ENCODE data around the gene HSD11B1L.

HSD11B1L gene

GRCh38 chr19:5697022-5697889, 16.4 kb downstream of the HSD11B1L start:
- Histone ChIP-seq H4K91ac (ENCODE audit: low read length) (no peak overlapping the region), H3K14ac (ENCODE audit: low read length in 2 of 2) (no peak overlapping the region), H2BK12ac (ENCODE audit: low read length in 2 of 2) (peak overlapping the region in 1 of 2 experiments; percentile 15), H2BK120ac (ENCODE audit: low read depth, low read length) (no peak overlapping the region), H2AFZ (ENCODE audit: low read depth, low read length) (no peak overlapping the region), H2BK15ac (ENCODE audit: low read depth, poor library complexity, severe bottlenecking) (no peak overlapping the region), H3K4me1 (ENCODE audit: control insufficient read depth, insufficient read depth, low read depth, low read length) (peaks cover 19% of the 10 kb centered on the region), H3K9ac (ENCODE audit: low read length) (no peak overlapping the region), H3K9me3 (ENCODE audit: control insufficient read depth, low read length) (no peaks in the 10 kb centered on the region), H2BK5ac (ENCODE audit: low read depth, low read length, poor library complexity, severe bottlenecking) (no peak overlapping the region), H3K18ac (ENCODE audit: low read depth in 1 of 2, low read length in 2 of 2) (no peak overlapping the region), H3K27me3 (ENCODE audit: control insufficient read depth in 1 of 2, insufficient read depth in 1 of 2, low read length in 2 of 2) (no peaks in the 10 kb centered on the region), H3K36me3 (ENCODE audit: control insufficient read depth in 1 of 2, insufficient read depth in 2 of 2, low read depth in 1 of 2, low read length in 2 of 2) (peaks cover 72 to 90% of the 10 kb centered on the region in 2 experiments), H3K4ac (ENCODE audit: low read depth in 1 of 2, low read length in 2 of 2) (no peak overlapping the region), H4K8ac (ENCODE audit: low read length) (no peak overlapping the region), H3K27ac (ENCODE audit: low read length, poor library complexity, severe bottlenecking) (no peak overlapping the region), H2AK5ac (ENCODE audit: low read length, severe bottlenecking) (peak overlapping the region; percentile 10), H3K23ac (ENCODE audit: low read length in 2 of 2) (no peak overlapping the region), H3K4me2 (ENCODE audit: low read length, poor library complexity, severe bottlenecking) (no peak overlapping the region), H3K4me3 (ENCODE audit: insufficient read depth in 1 of 2, low read depth in 1 of 2, low read length in 2 of 2) (no peak overlapping the region), H3K79me1 (replicated peaks; ENCODE audit: low read length, poor library complexity, severe bottlenecking) (peaks cover 7% of the 10 kb centered on the region)
- WGBS = 86% methylated on average over 22 of the region's 25 CpGs
- no peak for DNase-seq

- Histone ChIP-seq H3K79me1 (replicated peaks; ENCODE audit: low read length, poor library complexity, severe bottlenecking) (peaks cover 7% of the 10 kb centered on the region), H3K14ac (ENCODE audit: low read length in 2 of 2) (no peak overlapping the region), H2BK15ac (ENCODE audit: low read depth, poor library complexity, severe bottlenecking) (no peak overlapping the region)
These were observed 17.2 kb downstream of the HSD11B1L start for GRCh38 chr19:5697890-5698634.

GRCh38 chr19:5698635-5699422, 18.0 kb downstream of the HSD11B1L start:
- Histone ChIP-seq H2BK15ac (ENCODE audit: low read depth, poor library complexity, severe bottlenecking) (no peak overlapping the region), H2AK5ac (ENCODE audit: low read length, severe bottlenecking) (no peak overlapping the region), H2AFZ (ENCODE audit: low read depth, low read length) (no peak overlapping the region), H3K23ac (ENCODE audit: low read length in 2 of 2) (no peak overlapping the region), H3K18ac (ENCODE audit: low read depth in 1 of 2, low read length in 2 of 2) (no peak overlapping the region), H3K36me3 (ENCODE audit: control insufficient read depth in 1 of 2, insufficient read depth in 2 of 2, low read depth in 1 of 2, low read length in 2 of 2) (peaks cover 64 to 83% of the 10 kb centered on the region in 2 experiments), H4K8ac (ENCODE audit: low read length) (no peak overlapping the region), H3K27ac (ENCODE audit: low read length, poor library complexity, severe bottlenecking) (no peak overlapping the region), H3K4me3 (ENCODE audit: insufficient read depth in 1 of 2, low read depth in 1 of 2, low read length in 2 of 2) (no peak overlapping the region), H3K14ac (ENCODE audit: low read length in 2 of 2) (no peak overlapping the region), H3K4me1 (ENCODE audit: control insufficient read depth, insufficient read depth, low read depth, low read length) (peaks cover 8% of the 10 kb centered on the region), H3K79me1 (replicated peaks; ENCODE audit: low read length, poor library complexity, severe bottlenecking) (peaks cover 7% of the 10 kb centered on the region), H3K4ac (ENCODE audit: low read depth in 1 of 2, low read length in 2 of 2) (no peak overlapping the region), H2BK120ac (ENCODE audit: low read depth, low read length) (no peak overlapping the region), H3K9me3 (ENCODE audit: control insufficient read depth, low read length) (no peaks in the 10 kb centered on the region), H3K4me2 (ENCODE audit: low read length, poor library complexity, severe bottlenecking) (no peak overlapping the region), H3K9ac (ENCODE audit: low read length) (no peak overlapping the region), H2BK5ac (ENCODE audit: low read depth, low read length, poor library complexity, severe bottlenecking) (no peak overlapping the region), H3K27me3 (ENCODE audit: control insufficient read depth in 1 of 2, insufficient read depth in 1 of 2, low read length in 2 of 2) (no peaks in the 10 kb centered on the region), H4K91ac (ENCODE audit: low read length) (no peak overlapping the region), H2BK12ac (ENCODE audit: low read length in 2 of 2) (no peak overlapping the region)
- no peak for DNase-seq
- 96% methylated on average over 37 of the region's 38 CpGs for WGBS

More at GRCh38 chr19:5697890-5698634, 17.2 kb downstream of the HSD11B1L start:
- Histone ChIP-seq H4K8ac (ENCODE audit: low read length) (no peak overlapping the region), H3K9ac (ENCODE audit: low read length) (no peak overlapping the region), H3K27ac (ENCODE audit: low read length, poor library complexity, severe bottlenecking) (no peak overlapping the region), H3K4me2 (ENCODE audit: low read length, poor library complexity, severe bottlenecking) (no peak overlapping the region), H2AK5ac (ENCODE audit: low read length, severe bottlenecking) (no peak overlapping the region), H3K4me1 (ENCODE audit: control insufficient read depth, insufficient read depth, low read depth, low read length) (peaks cover 11% of the 10 kb centered on the region), H3K36me3 (ENCODE audit: control insufficient read depth in 1 of 2, insufficient read depth in 2 of 2, low read depth in 1 of 2, low read length in 2 of 2) (peaks cover 64 to 83% of the 10 kb centered on the region in 2 experiments), H3K9me3 (ENCODE audit: control insufficient read depth, low read length) (no peaks in the 10 kb centered on the region), H3K4me3 (ENCODE audit: insufficient read depth in 1 of 2, low read depth in 1 of 2, low read length in 2 of 2) (no peak overlapping the region), H2AFZ (ENCODE audit: low read depth, low read length) (no peak overlapping the region), H4K91ac (ENCODE audit: low read length) (no peak overlapping the region), H3K23ac (ENCODE audit: low read length in 2 of 2) (no peak overlapping the region), H3K4ac (ENCODE audit: low read depth in 1 of 2, low read length in 2 of 2) (no peak overlapping the region), H2BK5ac (ENCODE audit: low read depth, low read length, poor library complexity, severe bottlenecking) (no peak overlapping the region), H2BK12ac (ENCODE audit: low read length in 2 of 2) (no peak overlapping the region), H2BK120ac (ENCODE audit: low read depth, low read length) (no peak overlapping the region), H3K18ac (ENCODE audit: low read depth in 1 of 2, low read length in 2 of 2) (no peak overlapping the region), H3K27me3 (ENCODE audit: control insufficient read depth in 1 of 2, insufficient read depth in 1 of 2, low read length in 2 of 2) (no peaks in the 10 kb centered on the region)
- no peak for DNase-seq
- WGBS = 92% methylated on average over 30 of the region's 30 CpGs
